HepG2 (cell line): ENCODE results near the gene RPUSD4. TPM values are rescaled to one million over a fixed set of nuclear protein-coding genes. Genes with fewer than 3 reads are reported as not detected.

Experiments
- FLYWCH1 ChIP-seq: sonication (generic); formaldehyde crosslinking; IDR thresholded peaks from 2 replicates; pipeline ENCODE4 v1.8.1; 2023; ENCODE audit warnings: mild to moderate bottlenecking, missing genetic modification reagents
- GABPA ChIP-seq, 2 experiments: IDR thresholded peaks; 2 replicates each; pipeline ENCODE4 v1.6.1; 2011 to 2016; ENCODE audit warnings: low read depth in 2 of 2, low read length in 1 of 2, missing biosample characterization in 1 of 2, missing genetic modification characterization in 1 of 2
- GTF3A ChIP-seq: sonication (generic); formaldehyde crosslinking; conservative IDR thresholded peaks from 2 replicates; pipeline ENCODE4 v1.4.0; 2020; ENCODE audit warnings: mild to moderate bottlenecking, missing genetic modification reagents
- HNRNPL ChIP-seq: fragments of 200-400 bp; formaldehyde crosslinking; IDR thresholded peaks from 2 replicates; pipeline ENCODE4 v1.6.1; 2017; ENCODE audit warnings: mild to moderate bottlenecking, low read depth, low read length
- MED1 ChIP-seq: sonication (generic); formaldehyde crosslinking; IDR thresholded peaks from 2 replicates; pipeline ENCODE4 v1.4.0; 2020; ENCODE audit warnings: missing genetic modification reagents
- NCOA2 ChIP-seq: sonication (generic); formaldehyde crosslinking; IDR thresholded peaks from 2 replicates; pipeline ENCODE4 v1.8.0; 2022; ENCODE audit warnings: inconsistent platforms
- NCOR1 ChIP-seq: fragments of 200-600 bp; sonication (generic); IDR thresholded peaks from 2 replicates; pipeline ENCODE4 v1.7.0; 2017; ENCODE audit warnings: antibody characterized with exemption, low read length, borderline replicate concordance
- NR2F6 ChIP-seq, 2 experiments: IDR thresholded peaks; 2 replicates each; pipeline ENCODE4 v1.6.1; 2016; ENCODE audit warnings: antibody characterized with exemption in 1 of 2, mild to moderate bottlenecking in 1 of 2
- PHF21A ChIP-seq: sonication (generic); formaldehyde crosslinking; IDR thresholded peaks from 2 replicates; pipeline ENCODE4 v1.5.0; 2020; ENCODE audit warnings: mild to moderate bottlenecking, missing genetic modification reagents
- RAD51 ChIP-seq: fragments of 450-650 bp; IDR thresholded peaks from 2 replicates; pipeline ENCODE4 v1.6.1; 2016; ENCODE audit warnings: borderline replicate concordance
- RBFOX2 ChIP-seq: fragments of 200-400 bp; formaldehyde crosslinking; IDR thresholded peaks from 2 replicates; pipeline ENCODE4 v1.6.1; 2017; ENCODE audit warnings: low read depth, mild to moderate bottlenecking, low read length
- SAP130 ChIP-seq: IDR thresholded peaks from 2 replicates; pipeline ENCODE4 v1.6.1; 2016; ENCODE audit warnings: low read depth
- SKI ChIP-seq: fragments of 450-650 bp; IDR thresholded peaks from one replicate; pipeline ENCODE4 v1.6.1; 2018; ENCODE audit warnings: mild to moderate bottlenecking; ENCODE audit not compliant: partially characterized antibody
- SOX6 ChIP-seq, 2 experiments: fragments of 450-650 bp in 1 of 2; sonication (generic) in 1 of 2; formaldehyde crosslinking in 1 of 2; IDR thresholded peaks; 2 replicates each; pipeline versions ENCODE4 v1.4.0 to v1.6.1; 2017 to 2020; ENCODE audit warnings: antibody characterized with exemption in 1 of 2, mild to moderate bottlenecking in 1 of 2, missing genetic modification reagents in 1 of 2
- ZBTB7A ChIP-seq: sonication (generic); formaldehyde crosslinking; IDR thresholded peaks from 2 replicates; pipeline ENCODE4 v1.8.0; 2022; ENCODE audit warnings: mild to moderate bottlenecking, missing genetic modification reagents
- ZKSCAN8 ChIP-seq: IDR thresholded peaks from 2 replicates; pipeline ENCODE4 v1.6.1; 2016; ENCODE audit warnings: borderline replicate concordance, missing genetic modification reagents, missing compliant biosample characterization
- ZNF232 ChIP-seq: sonication (generic); formaldehyde crosslinking; IDR thresholded peaks from 2 replicates; pipeline ENCODE4 v1.4.0; 2020; ENCODE audit warnings: missing genetic modification reagents, borderline replicate concordance
- ZNF484 ChIP-seq: sonication (generic); formaldehyde crosslinking; IDR thresholded peaks from 2 replicates; pipeline ENCODE4 v1.5.1; 2020; ENCODE audit warnings: mild to moderate bottlenecking, low read depth, missing genetic modification reagents, borderline replicate concordance
- ZSCAN29 ChIP-seq: sonication (generic); formaldehyde crosslinking; conservative IDR thresholded peaks from 2 replicates; pipeline ENCODE4 v1.4.0; 2020; ENCODE audit warnings: mild to moderate bottlenecking, missing genetic modification reagents
- polyA plus RNA-seq, 8 experiments: library from polyadenylated mRNA; depleted of rRNA in 3 of 8; stranded (reverse) in 7 of 8; unstranded in 1 of 8; fragments of >200 nt; fragmentation: Illumina TruSeq in 4 of 8; extraction: Trizol in 4 of 8; gene quantifications; 2 replicates each; pipeline versions ENCODE4 v1.2.1 to v1.2.3, GENCODE V29; 2011 to 2016; ENCODE audit warnings: low read depth in 4 of 8, missing spikeins in 1 of 8, mixed read lengths in 1 of 8; ENCODE audit not compliant: insufficient read depth in 1 of 8
- total RNA-seq, 5 experiments: library from RNA; depleted of rRNA; stranded (reverse); fragments of >200 nt; fragmentation: Illumina TruSeq; extraction: Trizol; gene quantifications; 2 replicates each; pipeline ENCODE4 v1.2.3, GENCODE V29; 2016; ENCODE audit warnings: low read depth in 1 of 5
- TF ChIP-seq, protein P1 (sequence below): sonication (generic); formaldehyde crosslinking; IDR thresholded peaks from 2 replicates; pipeline ENCODE4 v1.4.0; 2020; ENCODE audit warnings: mild to moderate bottlenecking, missing genetic modification reagents, borderline replicate concordance
- TF ChIP-seq, protein P2 (sequence below): sonication (generic); formaldehyde crosslinking; IDR thresholded peaks from 2 replicates; pipeline ENCODE4 v1.4.0; 2020; ENCODE audit warnings: missing genetic modification reagents

RPUSD4 gene
- total and polyA plus RNA-seq, 2 of the 13 experiments (the other 11 are each of a cell fraction or from before 2014, with no cell fraction given) = 45.0 to 52.9 TPM

DNA sequence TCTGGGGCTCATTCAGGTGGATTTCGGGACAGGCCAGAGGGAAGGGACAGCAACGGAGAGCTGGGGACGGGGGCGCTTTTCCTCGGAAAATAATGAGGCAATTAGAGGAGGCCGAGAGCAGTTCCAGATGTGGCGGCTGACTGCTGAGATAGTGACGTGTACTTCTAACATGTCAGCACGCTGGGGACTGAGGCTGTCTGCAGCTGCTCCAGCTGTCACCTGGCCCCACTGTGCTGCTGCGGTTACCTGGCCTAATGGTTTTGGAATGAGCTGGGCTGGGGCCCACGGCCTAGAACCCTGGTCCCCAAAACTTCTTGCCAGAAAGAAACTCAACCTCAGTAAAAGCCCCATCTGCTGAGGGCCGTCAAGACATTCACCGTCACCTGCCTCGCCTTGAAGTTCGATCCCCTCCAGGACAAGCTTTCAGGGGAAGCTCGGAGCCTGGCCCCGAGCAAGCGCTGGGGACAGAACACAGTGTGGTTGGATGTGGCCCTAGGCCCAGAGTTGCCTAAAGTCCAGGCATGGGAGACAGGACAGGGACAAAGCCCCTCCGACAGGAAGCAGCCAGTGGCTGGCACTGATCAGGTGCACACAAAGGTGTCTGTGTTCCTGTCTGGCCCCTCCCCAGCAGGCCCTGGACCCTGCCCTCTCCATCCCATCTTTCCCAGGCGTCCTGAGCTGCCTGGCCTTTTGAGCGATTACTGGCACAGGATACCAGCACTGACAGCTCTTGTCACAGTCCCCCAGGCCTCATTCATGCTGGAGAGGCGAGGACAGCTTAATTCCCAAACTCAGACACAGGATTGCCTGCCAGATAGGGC lies 22.1 kb downstream of the RPUSD4 start (continued):
- TF ChIP-seq, protein P1, sequence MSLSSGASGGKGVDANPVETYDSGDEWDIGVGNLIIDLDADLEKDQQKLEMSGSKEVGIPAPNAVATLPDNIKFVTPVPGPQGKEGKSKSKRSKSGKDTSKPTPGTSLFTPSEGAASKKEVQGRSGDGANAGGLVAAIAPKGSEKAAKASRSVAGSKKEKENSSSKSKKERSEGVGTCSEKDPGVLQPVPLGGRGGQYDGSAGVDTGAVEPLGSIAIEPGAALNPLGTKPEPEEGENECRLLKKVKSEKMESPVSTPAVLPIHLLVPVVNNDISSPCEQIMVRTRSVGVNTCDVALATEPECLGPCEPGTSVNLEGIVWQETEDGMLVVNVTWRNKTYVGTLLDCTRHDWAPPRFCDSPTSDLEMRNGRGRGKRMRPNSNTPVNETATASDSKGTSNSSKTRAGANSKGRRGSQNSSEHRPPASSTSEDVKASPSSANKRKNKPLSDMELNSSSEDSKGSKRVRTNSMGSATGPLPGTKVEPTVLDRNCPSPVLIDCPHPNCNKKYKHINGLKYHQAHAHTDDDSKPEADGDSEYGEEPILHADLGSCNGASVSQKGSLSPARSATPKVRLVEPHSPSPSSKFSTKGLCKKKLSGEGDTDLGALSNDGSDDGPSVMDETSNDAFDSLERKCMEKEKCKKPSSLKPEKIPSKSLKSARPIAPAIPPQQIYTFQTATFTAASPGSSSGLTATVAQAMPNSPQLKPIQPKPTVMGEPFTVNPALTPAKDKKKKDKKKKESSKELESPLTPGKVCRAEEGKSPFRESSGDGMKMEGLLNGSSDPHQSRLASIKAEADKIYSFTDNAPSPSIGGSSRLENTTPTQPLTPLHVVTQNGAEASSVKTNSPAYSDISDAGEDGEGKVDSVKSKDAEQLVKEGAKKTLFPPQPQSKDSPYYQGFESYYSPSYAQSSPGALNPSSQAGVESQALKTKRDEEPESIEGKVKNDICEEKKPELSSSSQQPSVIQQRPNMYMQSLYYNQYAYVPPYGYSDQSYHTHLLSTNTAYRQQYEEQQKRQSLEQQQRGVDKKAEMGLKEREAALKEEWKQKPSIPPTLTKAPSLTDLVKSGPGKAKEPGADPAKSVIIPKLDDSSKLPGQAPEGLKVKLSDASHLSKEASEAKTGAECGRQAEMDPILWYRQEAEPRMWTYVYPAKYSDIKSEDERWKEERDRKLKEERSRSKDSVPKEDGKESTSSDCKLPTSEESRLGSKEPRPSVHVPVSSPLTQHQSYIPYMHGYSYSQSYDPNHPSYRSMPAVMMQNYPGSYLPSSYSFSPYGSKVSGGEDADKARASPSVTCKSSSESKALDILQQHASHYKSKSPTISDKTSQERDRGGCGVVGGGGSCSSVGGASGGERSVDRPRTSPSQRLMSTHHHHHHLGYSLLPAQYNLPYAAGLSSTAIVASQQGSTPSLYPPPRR = peak; percentile 87
- peak; percentile 87 for TF ChIP-seq NCOA2 (CRISPR knock-in tag)
- TF ChIP-seq MED1 (CRISPR knock-in tag) = peak; percentile 87
- TF ChIP-seq GABPA (IDR thresholded peaks at IDR 0.05; ENCODE audit: low read depth, low read length) = peak; percentile 33; the same call in 1 of the 2 replicates
- TF ChIP-seq GABPA (CRISPR knock-in tag; IDR thresholded peaks at IDR 0.05; ENCODE audit: low read depth) = peak; percentile 68
- TF ChIP-seq ZNF232 (CRISPR knock-in tag) = peak; percentile 52; the same call in 1 of the 2 replicates
- peak; percentile 89 for TF ChIP-seq ZSCAN29 (CRISPR knock-in tag)
- TF ChIP-seq ZKSCAN8 (CRISPR knock-in tag) = peak; percentile 68; the same call in 1 of the 2 replicates
- no peak for TF ChIP-seq RAD51
- no peak for TF ChIP-seq FLYWCH1 (CRISPR knock-in tag)
- TF ChIP-seq RBFOX2 = peak; percentile 73
- TF ChIP-seq ZNF484 (CRISPR knock-in tag) = no peak
- peak; percentile 80 for TF ChIP-seq ZBTB7A (CRISPR knock-in tag)
- TF ChIP-seq GTF3A = no peak
- TF ChIP-seq PHF21A (CRISPR knock-in tag) = peak; percentile 94
- TF ChIP-seq SKI = peak; percentile 92
- TF ChIP-seq, protein P2, sequence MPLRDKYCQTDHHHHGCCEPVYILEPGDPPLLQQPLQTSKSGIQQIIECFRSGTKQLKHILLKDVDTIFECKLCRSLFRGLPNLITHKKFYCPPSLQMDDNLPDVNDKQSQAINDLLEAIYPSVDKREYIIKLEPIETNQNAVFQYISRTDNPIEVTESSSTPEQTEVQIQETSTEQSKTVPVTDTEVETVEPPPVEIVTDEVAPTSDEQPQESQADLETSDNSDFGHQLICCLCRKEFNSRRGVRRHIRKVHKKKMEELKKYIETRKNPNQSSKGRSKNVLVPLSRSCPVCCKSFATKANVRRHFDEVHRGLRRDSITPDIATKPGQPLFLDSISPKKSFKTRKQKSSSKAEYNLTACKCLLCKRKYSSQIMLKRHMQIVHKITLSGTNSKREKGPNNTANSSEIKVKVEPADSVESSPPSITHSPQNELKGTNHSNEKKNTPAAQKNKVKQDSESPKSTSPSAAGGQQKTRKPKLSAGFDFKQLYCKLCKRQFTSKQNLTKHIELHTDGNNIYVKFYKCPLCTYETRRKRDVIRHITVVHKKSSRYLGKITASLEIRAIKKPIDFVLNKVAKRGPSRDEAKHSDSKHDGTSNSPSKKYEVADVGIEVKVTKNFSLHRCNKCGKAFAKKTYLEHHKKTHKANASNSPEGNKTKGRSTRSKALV = no peak; the same call in 1 of the 2 replicates
- peak; percentile 92 for TF ChIP-seq SAP130
- no peak for TF ChIP-seq SOX6 (IDR thresholded peaks at IDR 0.05)
- TF ChIP-seq SOX6 (CRISPR knock-in tag; IDR thresholded peaks at IDR 0.05) = peak; percentile 85
- peak; percentile 90 for TF ChIP-seq HNRNPL
- TF ChIP-seq NCOR1 = peak; percentile 83; the same call in 1 of the 2 replicates
- TF ChIP-seq NR2F6 (IDR thresholded peaks at IDR 0.05) = peak; percentile 45; the same call in 1 of the 2 replicates
- TF ChIP-seq NR2F6 (CRISPR knock-in tag; IDR thresholded peaks at IDR 0.05) = peak; percentile 80
